ENCODE measurements around the gene CHADL.
"Not testable (repeated sequence)": the region's sequence is repeated elsewhere in the genome, so short reads cannot be mapped to it uniquely, and the experiment has no call there.

Gene CHADL

DNA sequence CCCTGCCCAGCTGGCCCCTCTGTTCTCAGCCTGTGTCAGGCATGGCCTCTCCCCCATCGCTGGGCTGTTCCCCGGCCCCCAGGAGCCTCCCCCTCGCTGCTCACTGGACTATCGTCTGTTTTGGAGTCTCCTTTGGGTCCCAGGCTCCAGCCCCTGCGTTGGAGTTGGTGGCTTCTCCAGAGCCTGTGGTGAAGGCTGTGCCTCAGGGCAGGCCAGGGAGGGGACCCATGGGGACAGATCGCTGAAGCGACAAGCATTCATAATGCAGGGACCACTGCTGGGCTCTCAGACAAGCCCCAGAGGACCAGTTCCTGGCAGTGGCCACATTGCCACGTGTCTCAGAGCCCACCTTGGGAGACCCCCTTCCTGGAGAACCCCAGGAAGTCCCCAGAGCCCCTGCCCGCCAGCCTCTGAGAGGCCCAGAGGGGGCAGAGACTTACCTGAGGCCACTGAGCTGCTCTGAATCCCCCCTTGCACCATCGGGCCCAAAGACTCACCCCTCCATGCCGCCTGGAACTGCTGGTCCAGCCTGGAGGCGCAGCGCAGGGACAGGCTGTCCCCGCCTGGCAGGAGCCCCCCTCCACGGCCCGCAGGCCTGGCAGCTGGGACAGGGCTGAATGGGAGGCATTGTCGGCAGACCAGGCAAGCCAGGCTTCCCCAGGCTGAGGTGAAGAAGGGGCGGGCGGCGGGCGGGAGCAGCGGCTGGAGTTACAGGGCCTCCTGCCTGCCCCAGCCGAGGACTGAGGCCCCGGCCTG lies at the start of gene CHADL:
Gene CHADL (minus strand): TSS at position 555 of the 756 bp plus-strand sequence. CDS start 50 bp downstream, at position 505.
- no peak for DNase-seq (ENCODE audit: low read depth in 1 of 2, low spot score in 1 of 2)

DNA sequence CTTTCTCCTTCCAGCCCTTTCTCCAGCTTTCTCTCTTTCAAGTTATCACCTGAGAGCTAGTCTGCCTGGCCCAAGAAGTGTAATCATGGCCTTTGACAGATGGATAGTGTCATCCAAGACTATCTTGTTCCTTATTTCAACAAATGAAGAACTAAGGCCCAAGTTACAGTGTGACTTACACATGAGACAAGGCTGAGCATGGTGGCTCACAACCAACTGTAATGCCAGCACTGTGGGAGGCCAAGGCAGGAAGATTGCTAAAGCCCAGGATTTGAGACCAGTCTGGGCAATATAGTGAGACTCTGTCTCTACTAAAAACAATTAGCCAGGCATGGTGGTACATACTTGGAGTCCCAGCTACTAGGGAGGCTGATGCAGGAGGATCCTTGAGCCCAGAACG lies 48.9 kb upstream of the CHADL start:
- no peak for DNase-seq (ENCODE audit: low read depth in 1 of 2, low spot score in 1 of 2)

- no peak for DNase-seq (ENCODE audit: low read depth in 1 of 2, low spot score in 1 of 2)
Measured at GRCh38 chr22:41288245-41288946, 47.7 kb upstream of the CHADL start.

GRCh38 chr22:41286639-41287091 lies 45.9 kb upstream of the CHADL start:
- peak; percentile 5 to 31 for DNase-seq (ENCODE audit: low read depth in 1 of 2, low spot score in 1 of 2)

DNA sequence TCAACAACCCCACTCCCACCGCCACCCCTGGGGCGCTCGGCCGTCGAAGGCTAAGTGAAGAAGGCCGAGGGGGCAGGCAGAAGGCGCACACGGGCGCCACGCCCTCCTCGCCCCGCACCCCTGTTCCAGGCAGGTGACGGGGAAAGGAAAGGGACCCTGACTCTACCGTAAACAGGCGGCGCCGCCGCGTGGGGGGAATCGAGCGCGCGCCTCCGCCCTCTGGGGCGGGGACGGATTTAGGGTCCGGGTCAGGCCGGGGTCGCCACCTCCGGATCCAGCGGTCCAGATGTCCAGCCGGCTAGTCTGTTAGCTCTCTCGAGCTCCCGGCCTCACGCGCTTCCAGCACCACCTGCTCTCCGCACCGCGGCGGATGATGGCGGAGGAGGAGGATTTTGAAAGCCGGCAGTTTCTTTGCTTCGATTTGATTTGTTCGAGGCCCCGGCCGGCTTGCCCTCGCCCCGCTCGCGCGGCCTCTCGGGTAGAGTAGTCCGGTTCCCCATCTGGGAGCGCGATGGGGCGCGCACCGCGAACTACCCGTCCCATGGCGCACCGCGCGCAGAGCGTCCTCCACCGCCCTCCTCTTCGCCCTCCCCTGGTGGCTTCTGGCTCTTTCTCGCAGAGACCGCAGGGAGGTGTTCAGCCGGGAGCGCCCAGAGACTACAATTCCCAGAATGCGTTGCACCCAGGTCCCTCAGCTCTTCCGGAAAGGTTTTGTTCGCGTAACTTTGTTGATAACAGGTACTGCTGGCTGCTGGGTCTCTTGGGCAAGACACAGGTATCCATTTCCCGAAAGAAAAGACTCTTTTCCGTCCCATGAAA lies 45.3 kb upstream of the CHADL start, which contains the start of gene RANGAP1:
Gene RANGAP1 (minus strand): TSS at position 368 of the 819 bp plus-strand sequence. CDS start 5,143 bp downstream, outside the sequence.
- peak; percentile 95 to 98 for DNase-seq (ENCODE audit: low read depth in 1 of 2, low spot score in 1 of 2)

GRCh38 chr22:41285441-41285819 lies 44.7 kb upstream of the CHADL start:
- peak; percentile 78 to 85 for DNase-seq (ENCODE audit: low read depth in 1 of 2, low spot score in 1 of 2)

DNA sequence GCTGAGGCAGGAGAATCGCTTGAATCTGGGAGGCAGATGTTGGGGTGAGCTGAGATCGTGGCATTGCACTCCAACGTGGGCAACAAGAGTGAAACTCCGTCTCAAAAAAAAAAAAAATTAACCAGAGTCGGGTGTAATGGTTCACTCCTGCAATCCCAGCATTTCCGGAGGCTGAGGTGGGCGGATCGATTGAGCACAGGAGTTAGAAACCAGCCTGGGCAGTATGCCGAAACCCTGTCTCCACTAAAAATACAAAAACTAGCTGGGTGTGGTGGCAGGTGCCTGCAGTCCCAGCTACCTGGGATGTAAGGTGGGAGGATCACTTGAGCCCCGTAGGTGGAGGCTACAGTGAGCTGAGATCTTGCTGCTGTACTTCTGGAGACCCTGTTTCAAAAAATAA lies 43.7 kb upstream of the CHADL start:
- no peak for DNase-seq (ENCODE audit: low read depth in 1 of 2, low spot score in 1 of 2)

DNA sequence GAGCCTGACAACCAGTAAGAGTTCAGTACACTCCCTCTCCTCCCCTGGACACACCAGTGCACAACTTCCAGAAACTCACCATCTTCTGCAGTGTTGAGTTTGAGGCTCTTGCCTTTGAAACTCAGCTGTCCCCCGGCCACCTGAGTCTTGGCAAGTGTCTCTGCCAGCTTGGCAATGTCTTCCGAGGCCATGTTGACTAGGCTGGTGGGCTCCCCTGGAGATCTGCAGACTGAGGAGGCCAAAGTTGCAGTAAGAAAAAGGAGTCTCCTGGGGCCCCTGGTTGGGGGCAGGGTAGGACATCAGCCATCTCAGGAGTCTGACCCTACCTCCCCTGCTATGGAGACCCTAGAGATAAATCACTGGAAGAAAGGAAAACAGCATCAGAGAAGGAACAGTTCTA lies 40.1 kb upstream of the CHADL start:
- DNase-seq (ENCODE audit: low read depth in 1 of 2, low spot score in 1 of 2) = no peak

GRCh38 chr22:41280065-41280464 lies 39.3 kb upstream of the CHADL start:
- no peak for DNase-seq (ENCODE audit: low read depth in 1 of 2, low spot score in 1 of 2)

DNA sequence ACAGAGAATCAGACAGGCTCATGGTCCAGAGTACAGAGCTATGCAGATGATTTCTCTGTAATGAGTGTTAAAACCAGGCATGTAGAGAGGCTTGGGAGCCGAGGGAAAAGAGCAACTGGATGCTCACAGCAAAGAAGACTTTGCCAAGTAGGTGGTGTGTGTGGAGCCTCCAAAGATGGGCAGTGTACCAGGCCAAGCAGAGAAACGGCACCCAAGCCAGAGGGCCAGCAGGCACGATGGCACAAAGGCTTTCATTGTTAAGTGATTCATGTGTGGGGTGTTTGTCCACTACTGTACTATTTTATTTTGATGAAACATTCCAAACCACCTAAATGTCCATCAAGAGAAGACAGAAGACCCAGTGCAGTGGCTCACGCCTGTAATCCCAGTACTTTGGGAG lies 34.1 kb upstream of the CHADL start:
- no peak for DNase-seq (ENCODE audit: low read depth in 1 of 2, low spot score in 1 of 2)

- DNase-seq (ENCODE audit: low read depth in 1 of 2, low spot score in 1 of 2) = no peak
Measured at GRCh38 chr22:41273128-41273527, 32.4 kb upstream of the CHADL start.

- no peak for DNase-seq (ENCODE audit: low read depth in 1 of 2, low spot score in 1 of 2)
Measured at GRCh38 chr22:41271787-41272186, 31.1 kb upstream of the CHADL start.

- no peak for DNase-seq (ENCODE audit: low read depth in 1 of 2, low spot score in 1 of 2)
Measured at GRCh38 chr22:41267958-41268357, 27.2 kb upstream of the CHADL start.

GRCh38 chr22:41264408-41264941 lies 23.7 kb upstream of the CHADL start:
- no peak for DNase-seq (ENCODE audit: low read depth in 1 of 2, low spot score in 1 of 2)

- no peak for DNase-seq (ENCODE audit: low read depth in 1 of 2, low spot score in 1 of 2)
Measured at GRCh38 chr22:41263704-41264103, 23.0 kb upstream of the CHADL start.

DNA sequence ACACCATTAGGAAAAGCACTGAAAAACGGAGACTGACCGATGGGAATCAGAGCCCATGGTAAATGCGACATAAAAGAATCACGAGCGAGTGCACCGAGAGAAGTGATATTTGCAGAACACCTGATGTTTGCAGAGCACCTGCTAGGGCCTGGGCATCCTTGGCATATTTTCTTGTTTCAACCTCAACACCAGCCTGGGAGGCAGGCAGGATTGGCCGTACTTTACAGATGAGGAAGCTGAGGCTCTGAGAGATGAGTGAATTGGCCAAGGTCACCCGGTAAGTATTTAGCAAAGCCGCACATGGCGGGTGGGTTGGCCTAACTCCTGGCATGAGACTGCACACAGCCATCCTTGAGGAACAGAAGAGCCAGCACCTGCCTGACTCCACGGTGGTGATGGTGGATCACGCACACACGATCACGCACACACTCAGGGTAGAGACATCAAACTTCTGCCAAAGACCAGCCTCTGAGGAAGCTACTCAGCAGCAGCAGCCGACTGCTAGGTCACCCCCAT lies 21.6 kb upstream of the CHADL start:
- no peak for DNase-seq (ENCODE audit: low read depth in 1 of 2, low spot score in 1 of 2)

DNA sequence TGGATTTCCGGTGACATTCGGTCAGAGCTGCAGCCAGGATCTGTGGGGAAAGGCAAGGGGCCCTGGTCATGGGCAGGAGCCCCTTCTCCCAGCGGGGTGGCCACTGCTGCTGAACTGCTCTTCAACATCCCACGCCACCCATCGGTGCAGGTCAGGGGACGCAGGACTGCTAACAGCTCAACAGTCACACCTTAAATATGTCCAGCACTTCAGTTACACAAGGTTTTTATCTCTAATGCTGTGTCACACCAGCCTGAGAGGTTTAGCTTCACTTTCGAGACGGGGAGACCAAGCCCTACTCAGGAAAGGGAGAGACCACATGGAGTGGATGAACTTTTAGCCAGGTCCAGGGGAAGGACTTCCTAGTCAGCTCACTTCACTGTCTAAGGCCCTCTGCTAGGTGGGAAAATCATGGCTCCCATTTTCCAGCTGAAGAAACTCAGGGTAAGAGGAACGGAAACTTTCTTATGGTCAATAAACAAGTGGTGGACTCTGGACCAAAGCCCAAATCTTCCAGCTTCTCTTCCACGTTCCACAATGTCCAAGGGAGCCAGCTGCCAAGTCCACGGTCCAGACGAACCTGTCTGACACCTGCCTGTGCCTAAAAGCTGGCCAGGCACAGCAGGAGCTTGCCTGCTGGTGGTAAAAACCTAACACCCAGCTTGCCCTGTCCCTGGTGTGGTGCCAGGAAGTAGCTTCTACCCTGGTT lies 21.0 kb upstream of the CHADL start:
- DNase-seq (ENCODE audit: low read depth in 1 of 2, low spot score in 1 of 2) = no peak

GRCh38 chr22:41260871-41261270 lies 20.1 kb upstream of the CHADL start:
- no peak for DNase-seq (ENCODE audit: low read depth in 1 of 2, low spot score in 1 of 2)

GRCh38 chr22:41259756-41260155 lies 19.0 kb upstream of the CHADL start:
- not testable (repeated sequence) for DNase-seq (ENCODE audit: low read depth in 1 of 2, low spot score in 1 of 2)

GRCh38 chr22:41257696-41258095 lies 17.0 kb upstream of the CHADL start:
- DNase-seq (ENCODE audit: low read depth in 1 of 2, low spot score in 1 of 2) = no peak
